GM19043 (cell line): Measurements from ENCODE around the gene KCNG2.

Source experiments
- ATAC-seq: cut with Tn5 transposase; IDR thresholded peaks from one replicate; pipeline ENCODE4 v1.9.1; 2021; ENCODE audit warnings: low read depth; ENCODE audit not compliant: unreplicated experiment

The KCNG2 gene

DNA sequence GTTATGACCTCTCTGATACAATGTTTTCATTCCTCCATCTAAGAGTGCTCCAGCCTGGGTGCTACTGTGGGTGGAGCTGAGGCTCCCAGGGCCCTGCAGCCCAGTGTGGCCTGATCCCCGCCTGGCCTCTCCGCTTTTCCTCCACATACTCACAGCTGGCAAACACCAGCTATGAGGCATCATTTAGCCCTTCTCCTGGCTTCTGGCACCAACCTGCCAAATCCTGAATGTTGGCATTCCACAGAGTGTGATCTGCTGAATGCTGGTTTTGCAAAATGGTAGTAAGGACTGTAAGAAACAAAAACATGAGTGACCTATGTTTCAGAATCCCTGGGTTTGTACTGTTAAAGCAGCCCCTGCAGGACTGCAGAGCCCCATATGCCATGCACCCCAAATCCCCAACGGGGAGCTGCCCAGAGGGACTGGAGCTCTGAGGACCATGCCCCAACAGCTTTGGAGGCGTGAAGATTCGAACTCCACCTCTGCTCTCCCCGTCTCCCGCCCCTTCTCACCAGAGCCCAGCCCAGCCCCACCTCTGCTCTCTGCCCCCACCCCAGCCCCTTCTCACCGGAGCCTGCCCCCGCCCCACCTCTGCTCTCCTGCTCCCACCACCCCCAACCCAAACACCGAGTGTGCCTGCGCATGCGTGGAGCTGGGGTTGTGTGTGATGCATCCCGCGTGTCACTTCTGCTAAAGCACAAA lies 149.5 kb downstream of the KCNG2 start:
- ATAC-seq: no peak

GRCh38 chr18:79947881-79948610 lies 150.3 kb downstream of the KCNG2 start:
- no peak for ATAC-seq

- no peak for ATAC-seq
Measured at GRCh38 chr18:79948719-79949411, 151.1 kb downstream of the KCNG2 start.
